ENCODE results near the gene TBC1D13. TPM values are rescaled to one million over a fixed set of nuclear protein-coding genes. Genes with fewer than 3 reads are reported as not detected.
"Not testable (repeated sequence)": the region's sequence is repeated elsewhere in the genome, so short reads cannot be mapped to it uniquely, and the experiment has no call there.

TBC1D13 gene
- total RNA-seq, 1 experiment from 2014 or later = 8.7 TPM

DNA sequence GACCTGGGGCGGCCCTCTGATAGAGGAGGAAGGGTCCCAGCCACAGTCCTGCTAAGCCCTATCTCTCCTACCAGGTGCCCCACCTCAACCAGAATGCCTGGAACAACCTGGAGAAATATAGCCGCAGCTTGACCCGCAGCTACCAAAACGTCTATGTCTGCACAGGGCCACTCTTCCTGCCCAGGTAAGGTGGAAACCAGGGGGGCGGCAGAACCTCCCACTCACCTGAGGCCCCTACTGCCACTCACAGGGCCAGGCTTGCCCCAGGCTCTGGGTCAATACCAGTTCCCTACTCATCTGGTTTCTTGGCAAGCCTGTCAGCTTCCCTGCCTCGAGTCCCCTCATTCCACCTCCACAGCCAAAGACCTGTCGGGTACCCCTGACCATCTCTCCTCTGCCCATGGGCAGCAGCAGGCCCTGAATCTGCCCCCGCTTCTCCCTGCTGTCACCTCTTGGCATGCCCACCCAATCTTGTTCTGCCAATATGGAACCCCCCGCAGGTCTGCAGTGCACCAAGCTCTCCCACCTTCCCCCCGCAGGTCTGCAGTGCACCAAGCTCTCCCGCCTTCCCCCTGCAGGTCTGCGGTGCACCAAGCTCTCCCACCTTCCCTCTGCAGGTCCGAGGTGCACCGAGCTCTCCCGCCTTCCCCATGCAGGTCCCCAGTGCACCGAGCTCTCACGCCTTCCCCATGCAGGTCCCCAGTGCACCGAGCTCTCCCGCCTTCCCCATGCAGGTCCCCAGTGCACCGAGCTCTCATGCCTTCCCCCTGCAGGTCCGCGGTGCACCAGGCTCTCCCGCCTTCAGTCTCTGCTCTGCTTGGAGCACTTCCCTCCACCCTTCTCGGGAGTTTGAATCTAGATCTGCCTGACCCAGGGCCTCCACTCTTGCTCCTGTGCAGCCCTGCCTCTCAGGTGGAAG is 33.9 kb downstream of the TBC1D13 start:
- DNase-seq (ENCODE audit: low read depth) = no peak

DNA sequence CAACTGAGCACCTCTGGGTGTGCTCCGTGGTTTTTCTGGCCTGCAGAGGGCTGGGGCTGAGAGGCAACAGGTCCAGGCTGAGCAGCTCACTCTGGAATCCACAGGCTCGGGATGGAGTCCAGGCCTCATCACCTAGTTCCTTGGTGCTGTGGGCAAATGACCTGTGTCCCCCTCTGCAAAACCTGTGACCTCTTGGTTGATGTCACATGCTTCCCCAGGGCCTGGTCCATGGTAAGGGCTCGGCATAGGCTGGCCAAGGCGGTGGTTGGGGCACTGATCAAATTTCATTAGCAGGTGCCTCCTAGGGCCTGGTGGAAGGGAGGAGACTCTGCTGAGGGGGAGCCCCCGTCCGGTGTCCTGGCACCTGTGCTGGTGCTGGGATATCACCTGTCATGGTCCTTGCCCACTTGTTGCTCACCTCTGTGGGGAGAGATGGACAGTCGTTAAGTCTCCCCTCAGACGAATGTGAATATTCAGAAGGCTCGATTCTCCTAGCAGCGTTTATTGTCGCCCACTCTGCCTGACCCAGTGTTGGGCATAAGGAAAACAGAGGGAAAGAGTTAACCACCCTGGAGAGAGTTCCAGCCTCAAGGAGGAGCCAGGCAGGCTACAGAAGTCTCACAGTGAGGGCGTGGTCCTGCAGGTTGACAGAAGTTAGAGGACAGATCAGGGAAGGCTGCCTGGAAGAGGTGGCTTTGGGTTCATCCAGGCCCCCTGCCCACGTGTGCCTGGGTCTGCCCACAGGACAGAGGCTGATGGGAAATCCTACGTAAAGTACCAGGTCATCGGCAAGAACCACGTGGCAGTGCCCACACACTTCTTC is 34.7 kb downstream of the TBC1D13 start:
- no peak for DNase-seq (ENCODE audit: low read depth)

DNA sequence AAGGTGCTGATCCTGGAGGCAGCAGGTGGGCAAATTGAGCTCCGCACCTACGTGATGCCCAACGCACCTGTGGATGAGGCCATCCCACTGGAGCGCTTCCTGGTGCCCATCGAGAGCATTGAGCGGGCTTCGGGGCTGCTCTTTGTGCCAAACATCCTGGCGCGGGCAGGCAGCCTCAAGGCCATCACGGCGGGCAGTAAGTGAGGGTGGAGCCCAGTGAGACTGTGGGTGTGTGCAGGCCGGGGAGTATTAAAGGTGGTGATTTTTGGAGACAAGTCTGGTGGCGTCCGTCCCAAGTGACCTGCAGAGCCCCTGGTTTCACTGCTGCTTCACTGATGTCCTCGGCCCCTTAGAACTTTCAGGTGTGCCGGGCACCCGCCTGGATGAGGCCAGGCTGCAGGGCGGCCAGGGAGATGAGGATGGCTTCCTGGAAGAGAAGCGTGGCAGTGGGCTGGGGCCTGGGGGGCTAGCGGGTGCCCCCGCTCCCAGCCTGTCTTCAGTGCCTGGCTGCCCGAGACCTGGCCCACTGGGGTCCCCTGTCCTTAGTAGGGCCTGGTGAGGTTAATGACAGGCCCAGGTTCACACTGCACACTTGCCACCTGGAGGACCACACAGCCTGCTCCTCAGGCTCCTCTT is 35.5 kb downstream of the TBC1D13 start:
- no peak for DNase-seq (ENCODE audit: low read depth)

DNA sequence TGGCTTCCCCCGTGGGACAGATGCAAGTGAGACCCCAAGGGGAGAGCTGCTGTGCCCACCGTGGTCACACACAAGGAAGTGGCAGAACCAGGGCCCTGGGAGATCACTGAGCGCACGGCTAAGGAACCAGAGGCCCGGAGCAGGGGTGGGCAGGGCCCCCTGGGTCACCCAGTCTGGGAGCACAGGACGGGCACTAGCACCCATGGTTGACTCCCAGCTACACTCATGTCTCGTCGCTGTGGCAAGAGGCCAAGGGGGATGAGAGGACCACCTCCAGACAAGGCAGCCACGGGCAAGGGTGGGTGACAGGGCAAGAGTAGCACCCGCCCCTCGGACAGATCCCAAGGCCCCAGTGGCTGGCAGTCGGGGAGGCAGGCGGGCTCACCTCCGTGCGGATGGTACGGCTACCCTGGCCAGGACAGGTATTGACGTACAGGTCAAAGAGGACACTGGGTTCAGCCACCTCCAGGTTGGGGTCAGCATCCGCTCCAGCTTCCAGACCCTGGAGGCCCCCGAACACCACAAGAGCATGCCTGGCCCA is 36.4 kb downstream of the TBC1D13 start:
- DNase-seq (ENCODE audit: low read depth) = no peak

DNA sequence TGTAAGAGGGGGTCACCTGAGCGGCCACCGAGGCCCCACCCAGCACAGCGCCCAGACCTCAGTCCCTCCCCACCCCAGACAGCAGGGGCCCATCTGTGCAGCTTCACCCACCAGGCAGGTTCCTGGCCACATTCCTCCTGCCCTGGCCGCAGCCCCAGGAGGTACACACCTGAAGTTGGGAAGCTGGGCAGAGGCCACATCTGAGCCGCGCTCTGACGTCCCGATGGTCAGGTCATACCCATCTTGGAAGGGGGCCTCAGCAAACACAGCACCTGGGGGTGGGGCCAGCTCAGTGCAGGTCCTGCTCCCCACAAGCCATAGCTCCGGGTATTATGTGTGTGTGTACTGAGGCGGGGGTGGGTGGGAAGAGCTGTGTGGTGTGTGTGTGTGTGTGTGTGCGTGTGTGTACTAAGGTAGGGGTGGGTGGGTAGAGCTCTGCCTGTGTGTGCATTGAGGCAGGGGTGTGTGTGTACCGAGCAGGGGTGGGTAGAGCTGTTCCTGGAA is 36.9 kb downstream of the TBC1D13 start:
- DNase-seq (ENCODE audit: low read depth) = no peak

DNA sequence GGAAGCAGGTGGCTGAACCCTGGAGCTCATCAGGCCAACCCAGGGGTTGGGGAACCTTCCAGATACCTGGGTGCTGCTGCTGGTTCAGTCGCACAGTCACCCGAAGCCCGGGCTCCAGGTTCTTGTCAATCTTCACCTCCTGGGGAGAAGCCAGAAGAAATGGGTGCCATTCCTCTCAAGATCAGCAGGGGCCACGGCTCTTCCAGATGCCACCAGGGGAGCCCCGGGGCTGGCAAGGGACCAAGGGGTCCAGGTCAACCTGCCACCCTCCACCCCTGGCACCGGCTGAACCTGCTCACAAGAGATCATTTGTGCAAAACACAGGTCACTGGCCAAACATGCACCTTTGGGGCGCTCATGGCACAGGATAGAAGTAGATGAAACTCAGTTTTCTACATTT is 37.9 kb downstream of the TBC1D13 start:
- no peak for DNase-seq (ENCODE audit: low read depth)

DNA sequence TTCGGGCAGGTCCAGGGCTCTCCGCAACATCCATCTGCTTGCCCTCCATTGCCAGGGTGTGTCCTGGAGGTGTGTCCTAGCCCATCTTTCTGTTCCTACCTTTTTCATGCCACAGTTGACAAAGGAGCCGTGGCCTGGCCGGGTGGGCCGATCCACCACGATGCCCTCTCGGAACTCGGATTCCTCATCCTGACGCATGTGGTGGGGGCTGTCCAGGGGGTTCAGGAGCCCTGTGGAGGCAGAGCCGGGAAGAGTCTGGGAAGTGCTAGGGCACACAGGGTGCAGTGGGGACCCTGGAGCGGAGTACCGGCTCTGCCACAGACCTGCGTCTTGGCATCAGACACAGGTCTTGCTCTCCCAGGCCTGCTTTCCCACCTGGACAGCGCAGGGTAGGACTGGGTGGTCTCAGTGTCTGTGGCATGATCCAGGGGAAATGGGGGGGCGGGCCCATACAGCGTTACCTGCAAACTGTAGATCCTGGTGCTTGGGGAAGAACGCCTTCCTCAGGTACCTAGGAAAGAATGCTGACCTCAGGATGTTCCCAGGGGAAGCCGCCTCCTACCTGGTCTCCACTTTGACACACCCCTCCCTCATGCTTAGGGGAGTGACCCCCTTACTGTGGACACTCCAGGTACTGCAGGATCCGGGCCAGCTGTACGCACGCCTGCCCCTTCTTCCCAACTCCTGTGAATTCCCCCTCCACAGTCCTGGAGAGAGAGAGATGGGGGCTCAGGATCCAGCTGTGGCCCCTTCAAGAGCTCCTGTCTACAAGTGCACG is 39.1 kb downstream of the TBC1D13 start:
- no peak for DNase-seq (ENCODE audit: low read depth)

DNA sequence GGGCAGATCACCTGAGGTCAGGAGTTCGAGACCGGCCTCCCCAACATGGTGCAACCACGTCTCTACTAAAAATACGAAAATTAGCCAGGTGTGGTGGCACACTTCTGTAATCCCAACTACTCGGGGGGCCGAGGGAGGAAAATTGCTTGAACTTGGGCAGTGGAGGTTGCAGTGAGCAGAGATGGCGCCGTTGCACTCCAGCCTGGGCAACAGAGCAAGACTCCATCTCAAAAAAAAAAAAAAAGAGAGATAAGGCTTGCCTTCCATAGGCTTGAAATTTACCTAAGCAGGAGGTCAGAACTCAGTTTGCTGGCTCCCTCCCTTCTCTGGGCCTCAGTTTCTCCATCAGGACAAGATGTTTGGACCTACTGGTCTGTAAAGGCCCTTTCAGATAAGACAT is 41.2 kb downstream of the TBC1D13 start:
- DNase-seq (ENCODE audit: low read depth) = no peak

DNA sequence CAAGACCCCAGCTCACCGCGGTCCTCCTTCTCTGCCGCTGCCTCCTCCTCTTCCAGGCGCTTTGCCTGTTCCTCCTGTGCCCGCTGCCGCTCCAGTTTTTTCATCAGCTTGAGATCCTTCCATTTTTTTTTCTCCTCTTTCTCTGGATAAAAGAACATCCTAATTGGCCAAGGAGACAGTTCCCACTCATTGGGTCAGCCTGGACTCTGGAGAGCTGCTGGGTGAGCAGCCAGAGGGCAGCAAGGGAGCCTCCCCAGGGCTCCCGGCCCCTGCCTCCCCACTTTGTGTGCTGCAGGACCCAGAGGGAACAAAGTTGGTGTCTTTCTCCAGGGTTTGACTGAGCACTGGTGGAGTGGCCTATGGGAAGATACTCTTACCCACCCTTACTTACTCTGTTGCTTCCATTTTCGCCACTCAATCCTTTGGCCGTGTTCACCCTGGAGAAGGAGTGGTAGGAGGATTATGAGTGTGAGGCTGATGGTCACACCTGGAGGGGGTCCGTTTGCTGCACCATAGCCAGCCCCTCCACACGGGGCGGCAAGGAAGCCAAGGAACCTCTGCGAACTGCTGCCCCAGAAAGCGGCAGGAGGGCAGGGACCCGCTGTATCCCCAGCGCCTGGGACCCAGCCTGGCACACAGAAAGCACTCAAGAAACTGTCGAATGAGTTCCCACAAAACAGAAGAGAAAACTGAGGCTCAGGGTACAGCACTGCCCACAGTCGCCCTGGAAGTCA is 41.8 kb downstream of the TBC1D13 start:
- DNase-seq (ENCODE audit: low read depth) = no peak

DNA sequence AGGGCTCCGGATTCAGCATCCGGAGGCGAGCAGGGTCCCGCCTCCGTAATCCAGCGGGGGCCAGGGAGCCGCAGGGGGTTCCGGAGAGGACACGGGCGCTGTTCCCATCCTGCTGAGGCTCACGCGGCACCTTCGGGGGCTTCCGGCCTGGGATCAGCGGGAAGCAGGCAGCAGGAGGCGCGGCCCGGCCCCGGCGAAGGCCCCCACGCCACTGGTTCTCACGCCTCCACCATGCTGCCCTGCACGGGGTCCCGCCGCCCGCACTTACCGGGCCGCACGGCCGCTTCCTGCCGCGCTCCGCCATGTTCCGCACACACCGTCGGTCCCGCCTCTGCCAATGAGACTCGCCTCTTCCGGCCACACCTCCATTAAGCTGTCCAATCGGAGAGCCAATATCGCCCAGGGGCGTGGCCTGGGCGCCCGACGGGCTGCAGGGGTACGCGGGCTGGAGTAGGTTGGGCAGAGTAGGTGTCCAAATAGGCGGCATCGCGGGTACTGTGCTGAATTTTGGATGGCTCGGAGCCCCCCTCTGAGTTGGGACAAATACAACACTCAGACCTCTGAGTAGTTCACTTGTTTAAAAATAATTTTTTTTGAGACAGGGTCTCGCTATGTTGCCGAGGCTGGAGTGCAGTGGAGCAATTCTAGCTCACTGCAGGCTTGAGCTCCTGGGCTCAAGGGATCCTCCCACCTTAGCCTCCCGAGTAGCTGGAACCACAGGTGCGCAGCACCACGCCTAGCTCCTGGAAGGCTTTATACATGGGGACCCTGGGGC is 42.6 kb downstream of the TBC1D13 start, which contains the start of gene SPOUT1:
Gene SPOUT1 (minus strand): TSS at position 318 of the 775 bp plus-strand sequence. CDS start 14 bp downstream, at position 304.
- DNase-seq (ENCODE audit: low read depth) = peak; percentile 87

DNA sequence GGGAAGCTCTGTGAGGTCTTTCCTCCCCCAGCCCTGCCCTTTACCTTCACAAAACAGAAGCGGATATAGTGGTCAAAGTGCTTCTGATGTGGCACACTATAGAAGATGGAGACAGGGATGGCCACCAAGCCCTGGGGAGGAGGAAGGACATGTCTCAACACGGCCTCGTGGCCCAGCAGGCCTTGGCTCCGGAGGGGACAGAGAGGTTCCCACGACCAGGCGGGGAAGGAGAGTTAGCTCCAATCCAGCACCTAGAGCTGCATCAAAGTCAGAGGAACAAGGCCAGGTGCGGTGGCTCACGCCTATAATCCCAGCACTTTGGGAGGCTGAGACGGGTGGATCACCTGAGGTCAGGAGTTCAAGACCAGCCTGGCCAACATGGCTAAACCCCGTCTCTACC is 46.6 kb downstream of the TBC1D13 start:
- no peak for DNase-seq (ENCODE audit: low read depth)

DNA sequence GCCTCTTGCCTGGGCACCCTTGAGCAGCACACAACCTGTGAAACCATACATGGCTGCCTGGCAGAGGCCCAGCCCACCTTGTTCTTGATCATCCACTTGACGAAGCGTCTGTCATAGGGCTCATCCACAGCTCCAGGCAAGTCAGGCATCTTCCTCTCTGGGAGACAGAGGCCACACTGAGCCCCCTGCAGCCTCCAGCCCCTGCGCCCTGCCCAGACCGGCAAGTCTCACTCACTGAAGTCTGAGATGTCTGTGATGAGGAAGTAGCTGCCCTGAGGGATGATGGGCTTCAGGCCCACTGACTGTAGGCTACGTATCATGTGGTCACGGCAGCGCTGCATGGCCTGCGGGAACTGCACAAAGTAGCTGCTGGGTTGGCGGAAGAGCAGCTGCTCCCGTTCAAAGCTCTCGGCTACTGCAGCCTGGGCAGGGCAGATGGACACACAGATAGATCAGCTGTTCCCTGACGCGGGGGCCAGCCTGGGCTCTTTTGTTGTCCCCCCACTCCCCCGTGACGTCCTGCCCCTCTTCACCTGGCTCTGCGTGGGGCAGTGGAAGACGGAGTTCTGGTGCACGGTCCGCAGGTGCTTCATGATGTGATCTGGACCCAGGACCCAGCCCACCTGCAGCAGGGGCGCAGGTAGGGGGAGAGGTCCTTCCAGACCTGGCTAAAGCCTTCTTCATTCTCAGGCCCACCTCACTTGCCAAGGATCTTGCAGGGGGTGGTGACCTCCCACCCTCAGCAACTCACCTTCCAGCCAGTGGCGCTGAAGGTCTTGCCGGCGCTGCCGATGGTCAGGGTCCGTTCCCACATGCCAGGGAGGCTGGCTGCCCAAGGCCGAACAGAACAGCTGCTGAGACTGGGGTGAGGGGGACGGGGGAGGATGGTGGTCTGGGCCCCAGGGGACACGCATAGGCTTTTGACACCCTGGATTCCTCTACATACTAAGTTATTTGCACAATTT is 48.5 kb downstream of the TBC1D13 start:
- no peak for DNase-seq (ENCODE audit: low read depth)

DNA sequence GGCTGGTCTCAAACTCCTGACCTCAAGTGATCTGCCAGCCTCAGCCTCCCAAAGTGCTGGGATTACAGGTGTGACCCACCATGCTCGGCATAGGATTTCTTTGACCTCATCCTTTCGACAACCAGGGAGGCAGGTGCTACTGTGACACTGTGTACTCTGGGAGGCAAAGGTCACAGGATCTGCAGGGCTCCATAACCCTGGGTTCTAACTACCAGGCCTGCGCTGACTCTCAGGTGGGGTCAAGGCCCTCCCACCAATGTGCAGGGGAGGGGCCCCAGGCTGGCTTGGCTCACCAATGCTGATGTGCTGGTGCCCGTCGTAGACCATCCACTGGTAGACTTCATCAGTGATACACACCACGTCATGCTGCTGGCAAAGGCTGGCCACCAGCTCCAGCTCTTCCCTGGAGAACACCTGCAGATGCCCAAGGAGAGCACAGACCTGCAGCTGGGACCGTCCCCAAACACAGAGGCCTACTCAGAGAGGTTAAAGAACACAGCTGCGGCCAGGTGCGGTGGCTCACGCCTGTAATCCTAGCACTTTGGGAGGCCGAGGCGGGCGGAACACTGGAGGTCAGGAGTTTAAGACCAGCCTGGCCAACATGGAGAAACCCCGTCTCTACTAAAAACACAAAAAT is 49.6 kb downstream of the TBC1D13 start:
- DNase-seq (ENCODE audit: low read depth) = no peak

DNA sequence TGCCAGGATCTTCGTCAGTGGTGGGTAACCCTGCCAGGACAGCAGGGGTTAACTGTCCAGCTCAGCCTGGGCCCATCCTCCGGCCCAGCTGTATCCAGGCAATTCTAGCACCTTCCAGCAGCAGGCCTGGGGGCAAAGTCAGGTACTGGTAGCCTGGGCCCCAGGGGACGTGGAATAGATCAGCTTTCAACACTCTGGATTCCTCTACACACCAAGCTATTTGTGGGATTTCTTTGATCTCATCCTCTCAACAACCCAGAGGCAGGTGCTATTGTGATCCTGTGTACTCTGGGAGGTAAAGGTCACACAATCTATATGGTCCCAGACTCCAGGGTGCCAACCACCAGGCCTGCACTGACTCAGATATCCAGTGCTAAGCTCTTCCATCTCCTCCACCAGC is 51.3 kb downstream of the TBC1D13 start:
- DNase-seq (ENCODE audit: low read depth) = no peak

DNA sequence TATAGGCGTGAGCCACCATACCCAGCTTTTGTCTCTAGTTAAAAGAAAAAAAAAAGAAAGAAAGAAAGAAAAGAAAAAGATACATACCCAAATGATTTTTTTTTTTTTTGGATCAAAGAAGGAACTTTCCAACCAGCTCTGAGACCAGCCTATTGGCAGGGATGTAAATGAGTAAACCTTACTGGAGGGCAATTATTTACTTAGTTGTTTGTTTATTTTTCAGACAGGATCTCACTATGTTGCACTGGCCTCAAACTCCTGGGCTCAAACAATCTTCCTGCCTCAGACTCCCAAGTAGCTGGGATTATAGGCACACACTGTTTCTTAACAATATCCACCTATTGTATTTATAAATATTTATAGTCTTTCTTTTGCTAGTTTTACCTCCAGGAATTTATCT is 53.5 kb downstream of the TBC1D13 start:
- DNase-seq (ENCODE audit: low read depth) = no peak

DNA sequence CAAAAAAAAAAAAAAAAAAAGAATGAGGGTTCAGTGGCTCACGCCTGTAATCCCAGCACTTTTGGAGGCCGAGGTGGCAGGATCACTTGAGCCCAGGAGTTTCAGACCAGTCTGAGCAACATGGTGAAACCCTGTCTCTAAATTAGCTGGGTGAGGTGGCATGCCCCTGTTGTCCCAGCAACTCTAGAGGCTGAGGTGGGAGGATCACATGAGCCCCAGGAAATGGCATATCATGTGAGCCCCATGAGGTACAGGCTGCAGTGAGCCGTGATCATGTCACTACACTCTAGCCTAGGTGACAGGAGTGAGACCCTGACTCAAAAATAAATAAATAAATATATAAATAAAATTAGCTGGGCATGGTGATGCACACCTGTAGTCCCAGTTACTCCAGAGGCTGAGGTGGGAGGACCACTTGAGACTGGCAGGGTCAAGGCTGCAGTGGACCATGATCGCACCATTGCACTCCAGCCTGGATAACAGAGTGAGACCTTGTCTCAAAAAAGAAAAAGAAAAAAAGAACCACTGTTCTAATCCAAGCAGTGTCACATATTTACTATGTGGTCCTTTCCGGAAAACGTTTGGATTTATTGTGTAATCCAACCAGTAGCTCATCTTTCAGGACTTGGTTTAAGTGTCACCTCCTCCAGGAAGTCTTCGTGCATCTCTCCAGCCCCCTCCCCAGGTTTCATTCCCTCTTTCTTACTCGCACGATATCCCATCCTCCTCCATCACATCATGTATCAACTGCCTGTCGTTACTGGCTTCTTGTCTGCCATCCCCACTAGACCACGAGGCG is 54.8 kb downstream of the TBC1D13 start:
- no peak for DNase-seq (ENCODE audit: low read depth)

DNA sequence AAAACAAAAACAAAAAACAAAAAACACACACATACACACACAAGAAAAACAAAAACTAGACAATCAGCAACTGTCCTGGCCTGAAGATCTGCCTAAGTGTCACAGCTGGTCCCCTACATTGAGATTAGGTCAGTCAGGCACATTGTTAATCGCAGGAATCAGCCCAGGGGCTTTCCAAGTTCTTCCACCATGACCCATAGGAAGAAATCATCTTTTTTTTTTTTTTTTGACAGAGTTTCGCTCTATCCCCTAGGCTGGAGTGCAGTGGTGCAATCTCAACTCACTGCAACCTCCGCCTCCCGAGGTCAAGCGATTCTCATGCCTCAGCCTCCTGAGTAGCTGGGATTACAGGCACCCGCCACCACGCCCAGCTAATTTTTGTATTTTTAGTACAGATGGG is 56.1 kb downstream of the TBC1D13 start:
- not testable (repeated sequence) for DNase-seq (ENCODE audit: low read depth)
